IMR-90 (cell line): Measurements from ENCODE around the gene NF1. TPM values are rescaled to one million over a fixed set of nuclear protein-coding genes. Genes with fewer than 3 reads are reported as not detected.

Experiments used
- ATAC-seq: fragments of 200-7000 bp; cut with Tn5 transposase; 2 replicates; pipeline ENCODE4 v1.9.1; 2020; ENCODE audit warnings: low read depth, mild to moderate bottlenecking, moderate library complexity
- BruUV-seq: library from RNA; stranded (reverse); fragments of 400-500 nt; replicated peaks from 2 replicates; lab custom pipeline; 2021; lab: Mats Ljungman, UMichigan
- CTCF ChIA-PET: fragments of 300-600 bp; formaldehyde crosslinking; extraction: SDS; loops from one replicate; lab custom pipeline; 2021; ENCODE audit warnings: antibody characterized with exemption; lab: Yijun Ruan, JAX
- POLR2A ChIA-PET: fragments of 300-600 bp; sonication (Branson Sonifier 250); formaldehyde crosslinking; loops from one replicate; lab custom pipeline; 2022; ENCODE audit warnings: antibody characterized with exemption; ENCODE audit not compliant: unreplicated experiment; lab: Charles Lee
- DNase-seq: peaks from one replicate; pipeline ENCODE4 v3.0.0; 2013
- H2AFZ ChIP-seq: replicated peaks from 2 replicates; pipeline ENCODE3; 2013; ENCODE audit warnings: low read length, mild to moderate bottlenecking; ENCODE audit not compliant: poor library complexity
- H2AK5ac ChIP-seq: 2 replicates; pipeline ENCODE4 v1.6.1; 2013; ENCODE audit warnings: low read depth, low read length, inconsistent platforms
- H2AK9ac ChIP-seq: replicated peaks from 2 replicates; pipeline ENCODE3; 2013; ENCODE audit warnings: mild to moderate bottlenecking, low read depth, low read length, moderate library complexity; ENCODE audit not compliant: poor library complexity
- H2BK120ac ChIP-seq: 2 replicates; pipeline ENCODE4 v1.6.1; 2013; ENCODE audit warnings: low read depth, low read length, inconsistent platforms
- H2BK15ac ChIP-seq: 3 replicates; pipeline ENCODE4 v1.6.1; 2013; ENCODE audit warnings: low read depth, low read length, inconsistent platforms
- H2BK20ac ChIP-seq: 2 replicates; pipeline ENCODE4 v1.6.1; 2013; ENCODE audit warnings: low read depth, mild to moderate bottlenecking, inconsistent platforms, low read length, moderate library complexity
- H2BK5ac ChIP-seq: 2 replicates; pipeline ENCODE4 v1.6.1; 2013; ENCODE audit warnings: mild to moderate bottlenecking, low read depth, low read length, inconsistent platforms; ENCODE audit not compliant: poor library complexity, severe bottlenecking
- H3K14ac ChIP-seq: replicated peaks from 2 replicates; pipeline ENCODE4 v1.6.1; 2013; ENCODE audit warnings: low read depth, low read length, inconsistent platforms
- H3K18ac ChIP-seq: 2 replicates; pipeline ENCODE4 v1.6.1; 2013; ENCODE audit warnings: low read depth, low read length, control low read depth
- H3K23ac ChIP-seq: 2 replicates; pipeline ENCODE4 v1.6.1; 2013; ENCODE audit warnings: low read depth, low read length, inconsistent platforms
- H3K27ac ChIP-seq: 2 replicates; pipeline ENCODE4 v1.5.1; 2013; ENCODE audit warnings: mild to moderate bottlenecking, control low read depth, low read length; ENCODE audit not compliant: insufficient read depth
- H3K27me3 ChIP-seq: 2 replicates; pipeline ENCODE4 v1.6.1; 2013; ENCODE audit warnings: low read length; ENCODE audit not compliant: control insufficient read depth, insufficient read depth
- H3K36me3 ChIP-seq: 2 replicates; pipeline ENCODE4 v1.6.1; 2013; ENCODE audit warnings: low read length, mixed read lengths; ENCODE audit not compliant: control insufficient read depth, insufficient read depth
- H3K4ac ChIP-seq: 2 replicates; pipeline ENCODE4 v1.6.1; 2013; ENCODE audit warnings: low read depth, low read length, inconsistent platforms
- H3K4me1 ChIP-seq: 2 replicates; pipeline ENCODE4 v1.6.1; 2013; ENCODE audit warnings: low read length, mixed read lengths; ENCODE audit not compliant: control insufficient read depth, insufficient read depth
- H3K4me2 ChIP-seq: 2 replicates; pipeline ENCODE4 v1.6.1; 2013; ENCODE audit warnings: low read depth, mild to moderate bottlenecking, control low read depth, low read length, moderate library complexity
- H3K4me3 ChIP-seq: 2 replicates; pipeline ENCODE4 v1.5.1; 2013; ENCODE audit warnings: low read depth, mild to moderate bottlenecking, control low read depth, low read length, moderate library complexity; ENCODE audit not compliant: insufficient read depth
- H3K56ac ChIP-seq: 2 replicates; pipeline ENCODE4 v1.6.1; 2013; ENCODE audit warnings: low read length, inconsistent platforms; ENCODE audit not compliant: insufficient read depth; ENCODE audit errors: extremely low read depth
- H3K79me1 ChIP-seq, 2 experiments: 2 replicates each; pipeline ENCODE4 v1.6.1; 2013; ENCODE audit warnings: low read length in 2 of 2, inconsistent platforms in 1 of 2, low read depth in 1 of 2
- H3K9ac ChIP-seq: 2 replicates; pipeline ENCODE4 v1.6.1; 2013; ENCODE audit warnings: low read depth, low read length, control low read depth
- H3K9me1 ChIP-seq: 2 replicates; pipeline ENCODE4 v1.6.1; 2013; ENCODE audit warnings: low read length, inconsistent platforms; ENCODE audit not compliant: insufficient read depth
- H3K9me3 ChIP-seq: 2 replicates; pipeline ENCODE4 v1.6.1; 2013; ENCODE audit warnings: low read length; ENCODE audit not compliant: control insufficient read depth, insufficient read depth
- H4K20me1 ChIP-seq: 2 replicates; pipeline ENCODE4 v1.6.1; 2013; ENCODE audit warnings: low read length, inconsistent platforms; ENCODE audit not compliant: insufficient read depth
- H4K5ac ChIP-seq: 2 replicates; pipeline ENCODE4 v1.6.1; 2013; ENCODE audit warnings: mild to moderate bottlenecking, low read depth, low read length, control low read depth
- H4K8ac ChIP-seq, 2 experiments: 2 replicates each; pipeline ENCODE4 v1.6.1; 2013; ENCODE audit warnings: low read depth in 2 of 2, low read length in 2 of 2, control low read depth in 1 of 2, inconsistent platforms in 1 of 2
- H4K91ac ChIP-seq: 2 replicates; pipeline ENCODE4 v1.6.1; 2013; ENCODE audit warnings: low read depth, low read length, inconsistent platforms; ENCODE audit not compliant: insufficient read depth
- BHLHE40 ChIP-seq: fragments of 150-350 bp; IDR thresholded peaks from 2 replicates; pipeline ENCODE4 v1.6.1; 2016; ENCODE audit warnings: mild to moderate bottlenecking, low read depth, low read length
- CEBPB ChIP-seq: IDR thresholded peaks from 2 replicates; pipeline ENCODE4 v1.6.1; 2012; ENCODE audit warnings: low read depth, low read length, improper control_type of control experiment
- CHD1 ChIP-seq: IDR thresholded peaks from 2 replicates; pipeline ENCODE4 v1.6.1; 2012; ENCODE audit warnings: low read depth, low read length, improper control_type of control experiment
- FOS ChIP-seq: fragments of 150-350 bp; IDR thresholded peaks from 2 replicates; pipeline ENCODE4 v1.6.1; 2016; ENCODE audit warnings: low read depth, low read length
- MAFK ChIP-seq: IDR thresholded peaks from 2 replicates; pipeline ENCODE4 v1.6.1; 2012; ENCODE audit warnings: low read depth, low read length, improper control_type of control experiment
- MXI1 ChIP-seq: IDR thresholded peaks from 2 replicates; pipeline ENCODE4 v1.6.1; 2012; ENCODE audit warnings: low read depth, mild to moderate bottlenecking, low read length, moderate library complexity, borderline replicate concordance
- NFE2L2 ChIP-seq: fragments of 150-350 bp; IDR thresholded peaks from 2 replicates; pipeline ENCODE4 v1.6.1; 2016; ENCODE audit warnings: low read depth, mild to moderate bottlenecking, low read length
- POLR2A ChIP-seq: IDR thresholded peaks from 2 replicates; pipeline ENCODE4 v1.6.1; 2012; ENCODE audit warnings: mild to moderate bottlenecking, low read depth, low read length
- RAD21 ChIP-seq: IDR thresholded peaks from 2 replicates; pipeline ENCODE4 v1.6.1; 2012; ENCODE audit warnings: low read length, improper control_type of control experiment
- RCOR1 ChIP-seq: IDR thresholded peaks from 2 replicates; pipeline ENCODE4 v1.6.1; 2012; ENCODE audit warnings: mild to moderate bottlenecking, low read length, improper control_type of control experiment; ENCODE audit not compliant: insufficient replicate concordance
- RFX5 ChIP-seq: IDR thresholded peaks from 2 replicates; pipeline ENCODE4 v1.8.0; 2012; ENCODE audit warnings: low read depth, mild to moderate bottlenecking, low read length, moderate library complexity
- SMC3 ChIP-seq: fragments of 150-350 bp; IDR thresholded peaks from 2 replicates; pipeline ENCODE4 v1.6.1; 2016; ENCODE audit warnings: low read depth, mild to moderate bottlenecking, antibody characterized with exemption, low read length, moderate library complexity
- WGBS, 2 experiments: methylation state at CpG; one replicate each; pipeline versions ENCODE4 v1.1.5 to v1.1.7; 2013; ENCODE audit warnings: missing lambda C conversion rate in 2 of 2; ENCODE audit not compliant: insufficient read length in 1 of 2; ENCODE audit errors: extremely low coverage in 2 of 2; 5-methylcytosine and 5-hydroxymethylcytosine counted together
- dilution Hi-C: fragments of 300-500 bp; cut with HindIII; formaldehyde crosslinking; loops from one replicate; pipeline ENCODE4 v1.14.3; 2018; ENCODE audit warnings: low sequenced_read_pairs; ENCODE audit not compliant: unreplicated experiment
- in situ Hi-C: fragments of 300-500 bp; cut with MboI; formaldehyde crosslinking; loops from 3 replicates; pipeline ENCODE4 v1.14.3; 2019; ENCODE audit warnings: low sequenced_read_pairs, inconsistent platforms, mixed read lengths
- intact Hi-C: fragments of 100-400 bp; cut with micrococcal nuclease; formaldehyde crosslinking; loops from 2 replicates; pipeline ENCODE4 v1.10.0; 2022
- polyA plus RNA-seq, 3 experiments: library from polyadenylated mRNA; depleted of rRNA; stranded (reverse); fragments of >200 nt; gene quantifications; 2 replicates each; pipeline ENCODE4 v1.2.3, GENCODE V29; 2012; ENCODE audit warnings: low replicate concordance in 1 of 3
- total RNA-seq: library from RNA; depleted of rRNA; stranded (reverse); fragments of >200 nt; gene quantifications from 2 replicates; pipeline ENCODE4 v1.2.3, GENCODE V29; 2012
- TF ChIP-seq, protein P1 (sequence below): fragments of 150-350 bp; IDR thresholded peaks from 2 replicates; pipeline ENCODE4 v1.6.1; 2016; ENCODE audit warnings: low read depth, mild to moderate bottlenecking, low read length, moderate library complexity, borderline replicate concordance
- TF ChIP-seq, protein P2 (sequence below): conservative IDR thresholded peaks from 2 replicates; pipeline ENCODE4 v1.5.1; 2012; ENCODE audit warnings: mild to moderate bottlenecking, low read depth, low read length, improper control_type of control experiment
- TF ChIP-seq, protein P3 (sequence below): fragments of 150-350 bp; IDR thresholded peaks from 2 replicates; pipeline ENCODE4 v1.6.1; 2017; ENCODE audit warnings: mild to moderate bottlenecking, antibody characterized with exemption, low read length, low read depth

NF1 gene
- total and polyA plus RNA-seq, 2 of the 4 experiments (the other 2 are of a cell fraction), result 17.9 to 48.6 TPM

DNA sequence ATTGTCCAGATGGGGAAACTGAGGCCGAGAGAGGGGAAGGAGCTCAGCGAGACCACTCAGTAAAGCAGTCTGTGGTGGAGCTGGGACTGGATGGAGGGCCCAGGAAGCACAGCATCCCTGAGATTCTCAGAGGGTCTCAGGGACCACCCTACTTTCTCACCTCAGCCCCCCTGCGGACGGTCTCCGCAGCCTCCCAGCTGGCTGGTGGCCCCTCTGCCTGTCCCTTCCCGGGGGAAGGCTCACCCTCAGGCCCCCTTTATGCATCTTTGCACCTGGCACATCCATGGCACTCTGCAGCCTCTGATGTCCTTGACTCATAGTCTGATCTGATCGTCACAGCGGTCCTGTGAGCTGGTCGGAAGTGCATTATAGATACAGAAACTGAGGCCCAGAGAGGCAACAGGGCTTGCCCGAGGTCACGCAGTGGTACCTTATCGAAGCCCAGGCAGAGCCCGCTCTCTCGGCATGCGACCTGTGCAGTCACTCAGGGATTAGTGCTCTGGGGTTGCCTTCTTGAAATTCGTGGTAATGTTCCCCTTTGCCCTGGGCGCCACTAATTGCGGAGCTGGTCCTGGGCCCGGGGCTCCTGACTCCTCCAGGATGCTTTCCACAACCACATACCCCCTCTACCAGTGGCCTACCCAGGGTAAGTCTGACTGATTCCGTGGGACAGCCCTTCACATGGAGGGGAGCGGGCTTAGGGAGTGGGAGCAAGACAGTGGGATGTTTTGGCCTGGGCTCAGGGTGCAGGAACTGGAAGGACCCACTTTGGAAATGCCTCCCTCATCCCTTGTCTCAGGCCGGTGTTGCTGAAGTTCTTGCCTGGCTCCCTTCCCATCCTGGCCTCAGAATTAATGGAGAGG is 321.1 kb downstream of the NF1 start:
- H2BK5ac ChIP-seq, result no peak overlapping the region
- no peak overlapping the region for H3K27ac ChIP-seq
- no peak overlapping the region for H4K5ac ChIP-seq
- H4K20me1 ChIP-seq, result 0 out of 2 replicates have a peak, but pooled peaks cover 3% of the 10 kb centered on the region
- no peak overlapping the region for H3K4ac ChIP-seq
- no peaks in the 10 kb centered on the region for H3K79me1 ChIP-seq
- H2AK5ac ChIP-seq, result no peak overlapping the region
- BruUV-seq, result no TSS peak
- dilution Hi-C loops (no loop called here), in situ Hi-C loops (no loop called here), intact Hi-C loops (no loop called here)
- no peak overlapping the region for H3K4me2 ChIP-seq
- no peak overlapping the region for H3K9ac ChIP-seq
- H3K9me1 ChIP-seq, result peaks cover 4% of the 10 kb centered on the region; the same call in 1 of the 2 replicates
- ChIA-PET CTCF (no interaction called here), POLR2A (no interaction called here)
- no peak overlapping the region for H4K8ac ChIP-seq
- H3K36me3 ChIP-seq, result no peaks in the 10 kb centered on the region
- H3K27me3 ChIP-seq, result peaks cover 17% of the 10 kb centered on the region
- no peak overlapping the region for H3K14ac ChIP-seq
- ATAC-seq (no peak), DNase-seq (no peak)
- H2AK9ac ChIP-seq, result no peak overlapping the region
- H2AFZ ChIP-seq, result no peak overlapping the region
- no peak overlapping the region for H3K23ac ChIP-seq
- H3K4me1 ChIP-seq, result no peaks in the 10 kb centered on the region; the same call in 1 of the 2 replicates
- H3K56ac ChIP-seq, result no peak overlapping the region
- H3K18ac ChIP-seq, result no peak overlapping the region
- H3K9me3 ChIP-seq, result no peaks in the 10 kb centered on the region
- H2BK20ac ChIP-seq, result no peak overlapping the region
- H2BK15ac ChIP-seq, result no peak overlapping the region
- WGBS, 2 experiments, result 68% methylated on average over 7 of the region's 22 CpGs; no CpG with 5 or more reads in 1 of the 2 experiments
- no peak overlapping the region for H2BK120ac ChIP-seq
- no peak overlapping the region for H3K4me3 ChIP-seq
- H4K91ac ChIP-seq, result no peak overlapping the region
- TF ChIP-seq, protein P1, sequence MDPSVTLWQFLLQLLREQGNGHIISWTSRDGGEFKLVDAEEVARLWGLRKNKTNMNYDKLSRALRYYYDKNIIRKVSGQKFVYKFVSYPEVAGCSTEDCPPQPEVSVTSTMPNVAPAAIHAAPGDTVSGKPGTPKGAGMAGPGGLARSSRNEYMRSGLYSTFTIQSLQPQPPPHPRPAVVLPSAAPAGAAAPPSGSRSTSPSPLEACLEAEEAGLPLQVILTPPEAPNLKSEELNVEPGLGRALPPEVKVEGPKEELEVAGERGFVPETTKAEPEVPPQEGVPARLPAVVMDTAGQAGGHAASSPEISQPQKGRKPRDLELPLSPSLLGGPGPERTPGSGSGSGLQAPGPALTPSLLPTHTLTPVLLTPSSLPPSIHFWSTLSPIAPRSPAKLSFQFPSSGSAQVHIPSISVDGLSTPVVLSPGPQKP, result no peak
- TF ChIP-seq RFX5 (no peak), CEBPB (no peak), NFE2L2 (no peak), POLR2A (no peak), MXI1 (no peak), CHD1 (no peak), RCOR1 (no peak), BHLHE40 (no peak), MAFK (no peak), RAD21 (no peak), FOS (no peak), SMC3 (no peak)
- TF ChIP-seq, protein P2, sequence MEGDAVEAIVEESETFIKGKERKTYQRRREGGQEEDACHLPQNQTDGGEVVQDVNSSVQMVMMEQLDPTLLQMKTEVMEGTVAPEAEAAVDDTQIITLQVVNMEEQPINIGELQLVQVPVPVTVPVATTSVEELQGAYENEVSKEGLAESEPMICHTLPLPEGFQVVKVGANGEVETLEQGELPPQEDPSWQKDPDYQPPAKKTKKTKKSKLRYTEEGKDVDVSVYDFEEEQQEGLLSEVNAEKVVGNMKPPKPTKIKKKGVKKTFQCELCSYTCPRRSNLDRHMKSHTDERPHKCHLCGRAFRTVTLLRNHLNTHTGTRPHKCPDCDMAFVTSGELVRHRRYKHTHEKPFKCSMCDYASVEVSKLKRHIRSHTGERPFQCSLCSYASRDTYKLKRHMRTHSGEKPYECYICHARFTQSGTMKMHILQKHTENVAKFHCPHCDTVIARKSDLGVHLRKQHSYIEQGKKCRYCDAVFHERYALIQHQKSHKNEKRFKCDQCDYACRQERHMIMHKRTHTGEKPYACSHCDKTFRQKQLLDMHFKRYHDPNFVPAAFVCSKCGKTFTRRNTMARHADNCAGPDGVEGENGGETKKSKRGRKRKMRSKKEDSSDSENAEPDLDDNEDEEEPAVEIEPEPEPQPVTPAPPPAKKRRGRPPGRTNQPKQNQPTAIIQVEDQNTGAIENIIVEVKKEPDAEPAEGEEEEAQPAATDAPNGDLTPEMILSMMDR, result no peak
- TF ChIP-seq, protein P3, sequence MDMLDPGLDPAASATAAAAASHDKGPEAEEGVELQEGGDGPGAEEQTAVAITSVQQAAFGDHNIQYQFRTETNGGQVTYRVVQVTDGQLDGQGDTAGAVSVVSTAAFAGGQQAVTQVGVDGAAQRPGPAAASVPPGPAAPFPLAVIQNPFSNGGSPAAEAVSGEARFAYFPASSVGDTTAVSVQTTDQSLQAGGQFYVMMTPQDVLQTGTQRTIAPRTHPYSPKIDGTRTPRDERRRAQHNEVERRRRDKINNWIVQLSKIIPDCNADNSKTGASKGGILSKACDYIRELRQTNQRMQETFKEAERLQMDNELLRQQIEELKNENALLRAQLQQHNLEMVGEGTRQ, result no peak
